OCI-LY3 (cell line): ENCODE results near the gene FANK1.

ENCODE experiments used
- CTCF ChIP-seq: fragments of 200-600, 300-600 bp; sonication (generic); IDR thresholded peaks from 2 replicates; pipeline ENCODE4 v1.5.1; 2014; ENCODE audit warnings: antibody characterized with exemption, low read length, low read depth
- EZH2phosphoT487 ChIP-seq: fragments of 200-600 bp; shearing (Covaris generic); IDR thresholded peaks from 2 replicates; pipeline ENCODE4 v1.6.1; 2018; ENCODE audit warnings: antibody characterized with exemption, mixed run types, low read depth

GRCh38 chr10:126052171-126052570 lies 155.8 kb downstream of the FANK1 start:
- TF ChIP-seq CTCF (no peak), EZH2phosphoT487 (no peak)
